CD1c-positive myeloid dendritic cell (primary cell): ENCODE results near the gene FGF3.

Source experiments
- DNase-seq: peaks from one replicate; pipeline ENCODE4 v3.0.0-alpha.2; 2016; ENCODE audit errors: extremely low spot score

The FGF3 gene

GRCh38 chr11:69823641-69824265 is 4.5 kb upstream of the FGF3 start:
- no peak for DNase-seq

- DNase-seq: no peak
Measured at GRCh38 chr11:69822676-69823494, 3.7 kb upstream of the FGF3 start.

- DNase-seq: no peak
Measured at GRCh38 chr11:69821511-69822040, 2.4 kb upstream of the FGF3 start.

GRCh38 chr11:69820441-69820840 is 1.2 kb upstream of the FGF3 start:
- DNase-seq: no peak

GRCh38 chr11:69819541-69820070 is 390 bp upstream of the FGF3 start:
- no peak for DNase-seq

GRCh38 chr11:69818231-69818602 is 999 bp downstream of the FGF3 start:
- no peak for DNase-seq

GRCh38 chr11:69817265-69818230 is 1.7 kb downstream of the FGF3 start:
- no peak for DNase-seq

- DNase-seq: no peak
Measured at GRCh38 chr11:69816671-69817070, 2.5 kb downstream of the FGF3 start.

GRCh38 chr11:69815973-69816372 is 3.2 kb downstream of the FGF3 start:
- no peak for DNase-seq

- no peak for DNase-seq
Measured at GRCh38 chr11:69814902-69815301, 4.3 kb downstream of the FGF3 start.

GRCh38 chr11:69814411-69814810 is 4.8 kb downstream of the FGF3 start:
- DNase-seq: no peak

GRCh38 chr11:69813839-69814238 is 5.4 kb downstream of the FGF3 start:
- no peak for DNase-seq

- DNase-seq: no peak
Measured at GRCh38 chr11:69812946-69813345, 6.3 kb downstream of the FGF3 start.

GRCh38 chr11:69812256-69812655 is 7.0 kb downstream of the FGF3 start:
- DNase-seq: no peak

- no peak for DNase-seq
Measured at GRCh38 chr11:69811431-69811830, 7.8 kb downstream of the FGF3 start.

- DNase-seq: no peak
Measured at GRCh38 chr11:69810289-69811118, 8.7 kb downstream of the FGF3 start.

- no peak for DNase-seq
Measured at GRCh38 chr11:69808667-69809086, 10.5 kb downstream of the FGF3 start.

GRCh38 chr11:69807106-69807815 is 12.0 kb downstream of the FGF3 start:
- no peak for DNase-seq

GRCh38 chr11:69804769-69805508 is 14.3 kb downstream of the FGF3 start:
- DNase-seq: no peak
